Peyer's patch (tissue), 4 donors: Measurements from ENCODE around the gene ICE1.

Experiments used
- POLR2A ChIP-seq, 2 donors: fragments of 450-650 bp; IDR thresholded peaks; one replicate each; pipeline ENCODE4 v1.5.1; 2017; ENCODE audit warnings: antibody characterized with exemption in 2 of 2, mild to moderate bottlenecking in 2 of 2, moderate library complexity in 2 of 2
- TF ChIP-seq, protein P1 (sequence below), 6 experiments: fragments of 450-650 bp in 4 of 6; fragments of 200-600 bp in 2 of 6; sonication (generic) in 1 of 6; IDR thresholded peaks; one replicate each; pipeline ENCODE4 v1.5.1; 2017 to 2019; ENCODE audit warnings: antibody characterized with exemption in 6 of 6, mild to moderate bottlenecking in 3 of 6, moderate library complexity in 1 of 6

DNA sequence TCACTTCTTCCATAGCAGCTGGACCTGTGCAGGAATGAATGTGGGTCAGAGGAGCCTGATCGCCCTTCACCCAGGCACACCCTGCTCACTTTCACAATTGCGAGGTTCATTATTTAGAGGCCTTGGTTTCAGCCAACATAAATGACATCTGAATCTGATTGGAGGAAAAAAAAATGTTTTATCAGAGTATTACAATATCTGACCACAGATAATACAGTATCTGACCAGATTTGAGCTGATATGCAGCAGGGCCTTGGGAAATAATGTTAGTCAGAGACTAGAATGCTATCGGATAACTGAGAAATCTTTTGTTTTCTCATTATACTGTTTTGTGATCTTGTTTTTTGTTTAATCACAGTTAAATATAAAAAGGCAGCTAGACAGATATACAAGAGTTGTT, 7.7 kb downstream of the ICE1 start:
- TF ChIP-seq, protein P1, sequence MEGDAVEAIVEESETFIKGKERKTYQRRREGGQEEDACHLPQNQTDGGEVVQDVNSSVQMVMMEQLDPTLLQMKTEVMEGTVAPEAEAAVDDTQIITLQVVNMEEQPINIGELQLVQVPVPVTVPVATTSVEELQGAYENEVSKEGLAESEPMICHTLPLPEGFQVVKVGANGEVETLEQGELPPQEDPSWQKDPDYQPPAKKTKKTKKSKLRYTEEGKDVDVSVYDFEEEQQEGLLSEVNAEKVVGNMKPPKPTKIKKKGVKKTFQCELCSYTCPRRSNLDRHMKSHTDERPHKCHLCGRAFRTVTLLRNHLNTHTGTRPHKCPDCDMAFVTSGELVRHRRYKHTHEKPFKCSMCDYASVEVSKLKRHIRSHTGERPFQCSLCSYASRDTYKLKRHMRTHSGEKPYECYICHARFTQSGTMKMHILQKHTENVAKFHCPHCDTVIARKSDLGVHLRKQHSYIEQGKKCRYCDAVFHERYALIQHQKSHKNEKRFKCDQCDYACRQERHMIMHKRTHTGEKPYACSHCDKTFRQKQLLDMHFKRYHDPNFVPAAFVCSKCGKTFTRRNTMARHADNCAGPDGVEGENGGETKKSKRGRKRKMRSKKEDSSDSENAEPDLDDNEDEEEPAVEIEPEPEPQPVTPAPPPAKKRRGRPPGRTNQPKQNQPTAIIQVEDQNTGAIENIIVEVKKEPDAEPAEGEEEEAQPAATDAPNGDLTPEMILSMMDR (IDR thresholded peaks at IDR 0.05): no peak
- TF ChIP-seq POLR2A (IDR thresholded peaks at IDR 0.05): no peak
